K562 (cell line): ENCODE measurements around the gene RUNX3. TPM values are rescaled to one million over a fixed set of nuclear protein-coding genes. Genes with fewer than 3 reads are reported as not detected.

Experiments
- ATAC-seq: fragments of 200-7000 bp; cut with Tn5 transposase; 3 replicates; pipeline ENCODE4 v1.9.1; 2020; ENCODE audit warnings: moderate library complexity
- BruUV-seq: library from RNA; stranded (reverse); fragments of 400-500 nt; replicated peaks from 2 replicates; lab custom pipeline; 2021; lab: Mats Ljungman, UMichigan
- CTCF ChIA-PET: fragments of 300-600 bp; formaldehyde crosslinking; extraction: SDS; loops from one replicate; lab custom pipeline; 2021; ENCODE audit warnings: low intra/inter-chr PET ratio; lab: Yijun Ruan, JAX
- POLR2A ChIA-PET: fragments of 300-600, 350-650 bp; sonication (Branson Sonifier 250); formaldehyde crosslinking; extraction: SDS; loops from one replicate; lab custom pipeline; 2021; ENCODE audit warnings: antibody characterized with exemption, inconsistent platforms; lab: Yijun Ruan, JAX
- DNase-seq, 4 experiments: peaks; one replicate each; pipeline versions ENCODE4 v3.0.0 to v3.0.0-alpha.2; 2011 to 2018; ENCODE audit warnings: low spot score in 3 of 4, mixed read lengths in 3 of 4; ENCODE audit errors: extremely low read depth in 1 of 4
- FAIRE-seq: peaks from 2 replicates; lab custom pipeline; 2011; peaks lifted over from hg19 to GRCh38; lab: Jason Lieb, UNC
- H2AFZ ChIP-seq: 2 replicates; pipeline ENCODE4 v1.6.0; 2011; ENCODE audit warnings: low read depth, low read length, control low read depth, inconsistent platforms
- H3K27ac ChIP-seq: fragments of 200-600 bp; 3 replicates; pipeline ENCODE4 v1.8.0; 2011; ENCODE audit warnings: low read depth, mild to moderate bottlenecking, control low read depth, inconsistent platforms, low read length, moderate library complexity, mixed read lengths; ENCODE audit errors: extremely low read depth
- H3K27me3 ChIP-seq, 2 experiments: fragments of 300-600 bp in 1 of 2; 2 replicates in 1 of 2; 3 replicates in 1 of 2; pipeline versions ENCODE4 v1.6.0 to v1.8.0; 2011; ENCODE audit warnings: inconsistent platforms in 2 of 2, low read length in 2 of 2, mild to moderate bottlenecking in 1 of 2, mixed read lengths in 1 of 2, moderate library complexity in 1 of 2; ENCODE audit not compliant: control insufficient read depth in 2 of 2, insufficient read depth in 2 of 2
- H3K36me3 ChIP-seq: fragments of 300-600 bp; 3 replicates; pipeline ENCODE4 v1.8.0; 2011; ENCODE audit warnings: mild to moderate bottlenecking, low read length, inconsistent platforms; ENCODE audit not compliant: control insufficient read depth, insufficient read depth
- H3K4me1 ChIP-seq, 2 experiments: fragments of 200-600 bp in 1 of 2; replicated peaks in 1 of 2; 2 replicates in 1 of 2; 3 replicates in 1 of 2; pipeline versions ENCODE4 v1.5.1 to v1.8.0; 2011; ENCODE audit warnings: inconsistent platforms in 2 of 2, low read length in 2 of 2, mild to moderate bottlenecking in 1 of 2, mixed read lengths in 1 of 2, moderate library complexity in 1 of 2; ENCODE audit not compliant: control insufficient read depth in 2 of 2, insufficient read depth in 2 of 2
- H3K4me2 ChIP-seq: 2 replicates; pipeline ENCODE4 v1.6.1; 2011; ENCODE audit warnings: low read length, control low read depth, inconsistent platforms, mixed read lengths; ENCODE audit not compliant: insufficient read depth
- H3K4me3 ChIP-seq: fragments of 200-600 bp; sonication (generic), shearing (Covaris generic); 2 replicates; pipeline ENCODE4 v1.5.1; 2016; ENCODE audit warnings: control low read depth, inconsistent platforms
- H3K79me2 ChIP-seq: fragments of 200-600 bp; 3 replicates; pipeline ENCODE4 v1.8.0; 2011; ENCODE audit warnings: low read length, inconsistent platforms; ENCODE audit not compliant: control insufficient read depth, insufficient read depth
- H3K9ac ChIP-seq, 2 experiments: 2 replicates each; pipeline versions ENCODE4 v1.6.0 to v1.6.1; 2011; ENCODE audit warnings: low read depth in 2 of 2, low read length in 2 of 2, control low read depth in 1 of 2, inconsistent platforms in 1 of 2, mild to moderate bottlenecking in 1 of 2, mixed read lengths in 1 of 2; ENCODE audit not compliant: insufficient read depth in 1 of 2
- H3K9me1 ChIP-seq: one replicate; pipeline ENCODE4 v1.6.0; 2011; ENCODE audit warnings: inconsistent platforms, mild to moderate bottlenecking, low read length, moderate library complexity; ENCODE audit not compliant: control insufficient read depth, insufficient read depth
- H3K9me3 ChIP-seq: replicated peaks from 2 replicates; pipeline ENCODE4 v1.5.1; 2011; ENCODE audit warnings: low read depth, low read length, inconsistent platforms; ENCODE audit not compliant: control insufficient read depth, insufficient read depth
- H4K20me1 ChIP-seq: replicated peaks from 2 replicates; pipeline ENCODE4 v1.6.1; 2011; ENCODE audit warnings: low read length, inconsistent platforms, mixed read lengths; ENCODE audit not compliant: control insufficient read depth, insufficient read depth
- AFF1 ChIP-seq, 2 experiments: fragments of 450-650 bp; IDR thresholded peaks; 2 replicates each; pipeline ENCODE4 v1.6.1; 2018; ENCODE audit warnings: mild to moderate bottlenecking in 2 of 2, low read depth in 1 of 2; ENCODE audit not compliant: partially characterized antibody in 2 of 2
- PBX2 ChIP-seq, 2 experiments: IDR thresholded peaks in 1 of 2; conservative IDR thresholded peaks in 1 of 2; 2 replicates each; pipeline ENCODE4 v1.6.1; 2016; ENCODE audit warnings: low read depth in 2 of 2, mild to moderate bottlenecking in 1 of 2, missing compliant biosample characterization in 1 of 2, missing genetic modification characterization in 1 of 2, moderate library complexity in 1 of 2
- RREB1 ChIP-seq: fragments of 250-450 bp; sonication (Bioruptor Pico); IDR thresholded peaks from 2 replicates; pipeline ENCODE4 v1.4.0; 2020
- SAFB ChIP-seq: fragments of 200-400 bp; formaldehyde crosslinking; IDR thresholded peaks from 2 replicates; pipeline ENCODE4 v1.6.1; 2017; ENCODE audit warnings: low read depth, low read length, borderline replicate concordance
- SIX5 ChIP-seq, 2 experiments: IDR thresholded peaks; 2 replicates each; pipeline ENCODE4 v1.6.1; 2011; ENCODE audit warnings: low read length in 2 of 2, borderline replicate concordance in 1 of 2, low read depth in 1 of 2, mild to moderate bottlenecking in 1 of 2, moderate library complexity in 1 of 2; ENCODE audit not compliant: insufficient read depth in 1 of 2
- SMARCC2 ChIP-seq: fragments of 450-650 bp; IDR thresholded peaks from 2 replicates; pipeline ENCODE4 v1.6.1; 2017; ENCODE audit warnings: antibody characterized with exemption, moderate library complexity, mild to moderate bottlenecking, low read depth
- THRAP3 ChIP-seq: fragments of 450-650 bp; IDR thresholded peaks from 2 replicates; pipeline ENCODE4 v1.6.1; 2016; ENCODE audit warnings: mild to moderate bottlenecking, inconsistent platforms, borderline replicate concordance
- XRCC3 ChIP-seq: fragments of 450-650 bp; IDR thresholded peaks from 2 replicates; pipeline ENCODE4 v1.6.1; 2017; ENCODE audit warnings: mild to moderate bottlenecking, moderate library complexity
- ZNF174 ChIP-seq: fragments of 250-450 bp; sonication (Bioruptor Pico); IDR thresholded peaks from 2 replicates; pipeline ENCODE4 v1.4.0; 2020; ENCODE audit warnings: mild to moderate bottlenecking
- WGBS: fragments of 100-300 bp; shearing (Covaris generic); methylation state at CpG from one replicate; pipeline ENCODE4 v1.1.6; 2016; ENCODE audit warnings: low coverage, mixed read lengths; ENCODE audit not compliant: insufficient coverage; ENCODE audit errors: missing lambda C conversion rate; 5-methylcytosine and 5-hydroxymethylcytosine counted together
- in situ Hi-C: fragments of 300-500 bp; cut with MboI; formaldehyde crosslinking; loops from 4 replicates; pipeline ENCODE4 v1.15.0; 2018; ENCODE audit warnings: inconsistent platforms, mixed read lengths
- intact Hi-C: fragments of 100-400 bp; cut with micrococcal nuclease; formaldehyde crosslinking; loops from 2 replicates; pipeline ENCODE4 v1.14.2; 2022
- polyA plus RNA-seq, 8 experiments: library from polyadenylated mRNA; depleted of rRNA in 4 of 8; stranded (reverse) in 5 of 8; unstranded in 3 of 8; fragments of >200 nt; fragmentation: Nextera tagmentation in 2 of 8; fragmentation: Illumina TruSeq in 1 of 8; extraction: Ambion mirVana in 2 of 8; extraction: Trizol in 1 of 8; gene quantifications; 2 replicates each; pipeline versions ENCODE4 v1.2.1 to v1.2.3, GENCODE V29; 2011 to 2014; ENCODE audit warnings: inconsistent platforms in 1 of 8, missing spikeins in 1 of 8
- total RNA-seq, 7 experiments: library from RNA; depleted of rRNA in 6 of 7; stranded (reverse); fragments of >200 nt in 6 of 7; fragmentation: Illumina TruSeq in 2 of 7; extraction: Trizol in 2 of 7; gene quantifications; 2 replicates each; pipeline versions ENCODE4 v1.2.1 to v1.2.3, GENCODE V29; 2011 to 2021; ENCODE audit warnings: low replicate concordance in 1 of 7

The RUNX3 gene
- total and polyA plus RNA-seq, 9 of the 15 experiments (the other 6 are each of a cell fraction or from before 2014, with no cell fraction given): 0.01 to 0.64 (median 0.09) TPM

GRCh38 chr1:24961334-24961733 lies 31.3 kb upstream of the RUNX3 start:
- FAIRE-seq (no peak), ATAC-seq (no peak), DNase-seq (no peak)
- Histone ChIP-seq H4K20me1 (no peaks in the 10 kb centered on the region), H3K9me3 (no peaks in the 10 kb centered on the region), H3K27ac (no peak overlapping the region), H3K36me3 (no peaks in the 10 kb centered on the region), H2AFZ (no peak overlapping the region), H3K4me1 (peaks cover 0 to 24% of the 10 kb centered on the region in 2 experiments; a peak in 3 of 5 replicates), H3K27me3 (peaks cover 20 to 48% of the 10 kb centered on the region in 2 experiments), H3K9ac (no peak overlapping the region), H3K9me1 (no peaks in the 10 kb centered on the region), H3K4me2 (no peak overlapping the region), H3K4me3 (no peak overlapping the region), H3K79me2 (no peaks in the 10 kb centered on the region)
- in situ Hi-C loops: no loop called here
- ChIA-PET CTCF (no interaction called here), POLR2A (no interaction called here)
- WGBS: 10% methylated on average over 7 of the region's 7 CpGs
- no TSS peak for BruUV-seq
- intact Hi-C loops: no loop called here
- TF ChIP-seq PBX2 (CRISPR knock-in tag; IDR thresholded peaks at IDR 0.05; ENCODE audit: low read depth): no peak
- TF ChIP-seq PBX2 (tag; conservative IDR thresholded peaks at IDR 0.05; ENCODE audit: low read depth): no peak
- TF ChIP-seq SIX5 (IDR thresholded peaks at IDR 0.05; ENCODE audit: borderline replicate concordance in 1 of 2, insufficient read depth in 1 of 2, low read depth in 1 of 2, low read length in 2 of 2): no peak
- TF ChIP-seq RREB1: no peak
- no peak for TF ChIP-seq AFF1 (IDR thresholded peaks at IDR 0.05; ENCODE audit: low read depth in 1 of 2, partially characterized antibody in 2 of 2)
- TF ChIP-seq SAFB: no peak
- TF ChIP-seq THRAP3: no peak
- TF ChIP-seq ZNF174: no peak
- no peak for TF ChIP-seq SMARCC2
- no peak for TF ChIP-seq XRCC3
